Loucy (cell line): ENCODE results near the gene BCL11A.

Source experiments
- EZH2phosphoT487 ChIP-seq: fragments of 200-600 bp; IDR thresholded peaks from 2 replicates; pipeline ENCODE4 v1.6.1; 2018; ENCODE audit warnings: antibody characterized with exemption, mild to moderate bottlenecking, moderate library complexity, borderline replicate concordance
- TF ChIP-seq, protein P1 (sequence below): fragments of 200-600 bp; sonication (generic); conservative IDR thresholded peaks from 2 replicates; pipeline ENCODE4 v1.5.1; 2014; ENCODE audit warnings: mild to moderate bottlenecking, antibody characterized with exemption, low read length

- TF ChIP-seq, protein P1, sequence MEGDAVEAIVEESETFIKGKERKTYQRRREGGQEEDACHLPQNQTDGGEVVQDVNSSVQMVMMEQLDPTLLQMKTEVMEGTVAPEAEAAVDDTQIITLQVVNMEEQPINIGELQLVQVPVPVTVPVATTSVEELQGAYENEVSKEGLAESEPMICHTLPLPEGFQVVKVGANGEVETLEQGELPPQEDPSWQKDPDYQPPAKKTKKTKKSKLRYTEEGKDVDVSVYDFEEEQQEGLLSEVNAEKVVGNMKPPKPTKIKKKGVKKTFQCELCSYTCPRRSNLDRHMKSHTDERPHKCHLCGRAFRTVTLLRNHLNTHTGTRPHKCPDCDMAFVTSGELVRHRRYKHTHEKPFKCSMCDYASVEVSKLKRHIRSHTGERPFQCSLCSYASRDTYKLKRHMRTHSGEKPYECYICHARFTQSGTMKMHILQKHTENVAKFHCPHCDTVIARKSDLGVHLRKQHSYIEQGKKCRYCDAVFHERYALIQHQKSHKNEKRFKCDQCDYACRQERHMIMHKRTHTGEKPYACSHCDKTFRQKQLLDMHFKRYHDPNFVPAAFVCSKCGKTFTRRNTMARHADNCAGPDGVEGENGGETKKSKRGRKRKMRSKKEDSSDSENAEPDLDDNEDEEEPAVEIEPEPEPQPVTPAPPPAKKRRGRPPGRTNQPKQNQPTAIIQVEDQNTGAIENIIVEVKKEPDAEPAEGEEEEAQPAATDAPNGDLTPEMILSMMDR = no peak
- no peak for TF ChIP-seq EZH2phosphoT487
Measured at GRCh38 chr2:60414495-60415138, 138.8 kb downstream of the BCL11A start.
